ENCODE data around the gene ALKBH5. TPM values are rescaled to one million over a fixed set of nuclear protein-coding genes. Genes with fewer than 3 reads are reported as not detected.
A peak's percentile ranks its signal among the peaks of the same experiment; 100 is the strongest.

Gene ALKBH5
- total and polyA plus RNA-seq, 10 of the 15 experiments (the other 5 are each of a cell fraction or from before 2014, with no cell fraction given): 13.7 to 99.9 (median 52.4) TPM

DNA sequence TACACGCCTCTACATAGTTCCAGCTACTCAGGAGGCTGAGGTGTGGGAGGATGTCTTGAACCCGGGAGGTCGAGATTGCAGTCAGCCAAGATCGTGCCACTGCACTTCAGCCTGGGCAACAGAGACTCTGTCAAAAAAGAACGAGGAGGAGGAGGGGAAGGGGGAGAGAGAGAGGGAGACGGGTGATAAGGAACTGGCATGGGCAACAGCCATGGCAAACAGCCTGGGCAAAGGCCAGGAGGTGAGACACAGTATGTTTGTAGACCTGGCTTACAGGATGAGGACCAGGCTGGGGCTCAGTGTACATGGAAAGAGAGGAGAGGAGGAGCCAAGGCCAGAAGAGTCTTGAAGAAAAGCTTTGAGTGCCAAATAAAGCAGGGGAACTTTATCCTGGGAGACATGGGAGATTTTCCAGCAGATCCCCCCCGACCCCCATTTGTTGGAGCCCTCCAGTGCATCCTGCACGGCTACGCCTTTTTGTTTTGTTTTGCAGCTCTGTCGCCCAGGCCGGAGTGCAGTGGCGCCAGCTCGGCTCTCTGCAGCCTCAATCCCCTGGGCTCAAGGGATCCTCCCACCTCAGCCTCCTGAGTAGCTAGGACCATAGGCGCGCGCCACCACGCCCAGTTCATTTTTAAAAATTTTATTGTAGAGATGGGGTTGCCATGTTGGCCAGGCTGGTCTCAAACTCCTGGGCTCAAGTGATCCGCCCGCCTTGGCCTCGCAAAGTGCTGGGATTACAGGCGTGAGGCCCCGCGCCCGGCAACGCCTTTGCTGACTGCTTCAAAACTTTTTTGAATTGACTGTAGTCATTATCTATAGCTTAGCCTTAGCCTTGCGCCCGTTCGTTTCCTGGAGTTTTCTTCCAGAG is 1.3 kb upstream of the ALKBH5 start:
- Histone ChIP-seq H3K4me3 (peak overlapping the region; percentile 57; the same call in 1 of the 2 replicates), H3K9ac (ENCODE audit: control insufficient read depth, insufficient read depth, low read length) (peak overlapping the region; percentile 89), H3K27me3 (replicated peaks in 1 of 2; ENCODE audit: control insufficient read depth in 2 of 2, insufficient read depth in 2 of 2, low read length in 1 of 2) (no peaks in the 10 kb centered on the region), H3K4me2 (ENCODE audit: control insufficient read depth, insufficient read depth) (peak overlapping the region; percentile 75), H4K20me1 (ENCODE audit: control insufficient read depth, insufficient read depth) (peaks cover 8% of the 10 kb centered on the region; the same call in 1 of the 2 replicates), H3K27ac (ENCODE audit: control insufficient read depth, insufficient read depth) (peak overlapping the region; percentile 97), H3K4me1 (ENCODE audit: control insufficient read depth, insufficient read depth, low read length) (peaks cover 11% of the 10 kb centered on the region), H3K9me3 (replicated peaks; ENCODE audit: control insufficient read depth, insufficient read depth, low read length) (no peaks in the 10 kb centered on the region), H2AFZ (ENCODE audit: control insufficient read depth, low read depth, low read length) (peak overlapping the region; percentile 84), H3K79me2 (ENCODE audit: control insufficient read depth, insufficient read depth, low read length) (peaks cover 39% of the 10 kb centered on the region), H3K36me3 (ENCODE audit: control insufficient read depth in 2 of 2, insufficient read depth in 2 of 2, low read length in 1 of 2) (peaks cover 0 to 8% of the 10 kb centered on the region in 2 experiments; a peak in 2 of 4 replicates)
- ChIA-PET SMC1A (ENCODE audit: uncharacterized antibody, unreplicated experiment) (interaction anchor here (0.6 to 1.6 kb wide), 7 partner anchors 11 to 456 kb away, joined by 3 to 4 read pairs (median 3); partner anchors contain the start of gene MIEF2), RAD21 (ENCODE audit: unreplicated experiment) (interaction anchor here (0.8 to 1.9 kb wide), 8 partner anchors 18 to 41 kb away, joined by 3 to 10 read pairs (median 4); no protein-coding TSS in a partner anchor), CTCF (interaction anchor here (1.1 to 3.6 kb wide), 7 partner anchors 10 to 80 kb away, joined by 3 to 27 read pairs (median 4); no protein-coding TSS in a partner anchor), POLR2A (interaction anchor here (0.6 to 4.3 kb wide), 8 partner anchors 12 to 42 kb away, joined by 3 to 23 read pairs (median 5); no protein-coding TSS in a partner anchor)
- no peak for FAIRE-seq
- DNase-seq (ENCODE audit: low read depth, low spot score): no peak
- in situ Hi-C loops (cut with MboI): no loop called here
- WGBS (ENCODE audit: insufficient coverage, insufficient replicate concordance, low lambda C conversion rate, missing lambda C conversion rate): 15% methylated on average over 28 of the region's 28 CpGs
- intact Hi-C loops (cut with micrococcal nuclease; ENCODE audit: unreplicated experiment): loop anchor here (5.0 kb wide), 2 partner anchors 45 to 135 kb away; partner anchors contain the start of genes LLGL1 and SMCR8
- peak; percentile 2 for ATAC-seq
- BruUV-seq (replicated peaks): TSS peak; percentile 89
- TF ChIP-seq NBN (IDR thresholded peaks at IDR 0.05) (peak; percentile 31; the same call in 1 of the 2 replicates), CHD4 (IDR thresholded peaks at IDR 0.05) (no peak), SIN3A (IDR thresholded peaks at IDR 0.05; ENCODE audit: low read depth, low read length) (0 out of 2 replicates have a peak, but pooled peaks have one; percentile 40), ZNF622 (IDR thresholded peaks at IDR 0.05) (no peak), NR2F1 (conservative IDR thresholded peaks at IDR 0.05) (0 out of 2 replicates have a peak, but pooled peaks have one; percentile 33), HDGF (IDR thresholded peaks at IDR 0.05) (no peak), IKZF2 (IDR thresholded peaks at IDR 0.05) (0 out of 4 replicates have a peak, but pooled peaks of 1 of the 2 experiments have one; percentile 20), TBL1XR1 (IDR thresholded peaks at IDR 0.05; ENCODE audit: low read depth, low read length) (0 out of 2 replicates have a peak, but pooled peaks have one; percentile 8), FOS (IDR thresholded peaks at IDR 0.05; ENCODE audit: borderline replicate concordance, extremely low read depth, insufficient read length) (no peak), SMARCA5 (IDR thresholded peaks at IDR 0.05) (peak; percentile 84; the same call in 1 of the 2 replicates), DPF2 (IDR thresholded peaks at IDR 0.05) (no peak)
- TF ChIP-seq, protein P1, sequence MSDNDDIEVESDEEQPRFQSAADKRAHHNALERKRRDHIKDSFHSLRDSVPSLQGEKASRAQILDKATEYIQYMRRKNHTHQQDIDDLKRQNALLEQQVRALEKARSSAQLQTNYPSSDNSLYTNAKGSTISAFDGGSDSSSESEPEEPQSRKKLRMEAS (IDR thresholded peaks at IDR 0.05; ENCODE audit: low read depth, low read length): no peak
- TF ChIP-seq, protein P2, sequence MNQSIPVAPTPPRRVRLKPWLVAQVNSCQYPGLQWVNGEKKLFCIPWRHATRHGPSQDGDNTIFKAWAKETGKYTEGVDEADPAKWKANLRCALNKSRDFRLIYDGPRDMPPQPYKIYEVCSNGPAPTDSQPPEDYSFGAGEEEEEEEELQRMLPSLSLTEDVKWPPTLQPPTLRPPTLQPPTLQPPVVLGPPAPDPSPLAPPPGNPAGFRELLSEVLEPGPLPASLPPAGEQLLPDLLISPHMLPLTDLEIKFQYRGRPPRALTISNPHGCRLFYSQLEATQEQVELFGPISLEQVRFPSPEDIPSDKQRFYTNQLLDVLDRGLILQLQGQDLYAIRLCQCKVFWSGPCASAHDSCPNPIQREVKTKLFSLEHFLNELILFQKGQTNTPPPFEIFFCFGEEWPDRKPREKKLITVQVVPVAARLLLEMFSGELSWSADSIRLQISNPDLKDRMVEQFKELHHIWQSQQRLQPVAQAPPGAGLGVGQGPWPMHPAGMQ (IDR thresholded peaks at IDR 0.05; ENCODE audit: borderline replicate concordance): no peak
- TF ChIP-seq, protein P3, sequence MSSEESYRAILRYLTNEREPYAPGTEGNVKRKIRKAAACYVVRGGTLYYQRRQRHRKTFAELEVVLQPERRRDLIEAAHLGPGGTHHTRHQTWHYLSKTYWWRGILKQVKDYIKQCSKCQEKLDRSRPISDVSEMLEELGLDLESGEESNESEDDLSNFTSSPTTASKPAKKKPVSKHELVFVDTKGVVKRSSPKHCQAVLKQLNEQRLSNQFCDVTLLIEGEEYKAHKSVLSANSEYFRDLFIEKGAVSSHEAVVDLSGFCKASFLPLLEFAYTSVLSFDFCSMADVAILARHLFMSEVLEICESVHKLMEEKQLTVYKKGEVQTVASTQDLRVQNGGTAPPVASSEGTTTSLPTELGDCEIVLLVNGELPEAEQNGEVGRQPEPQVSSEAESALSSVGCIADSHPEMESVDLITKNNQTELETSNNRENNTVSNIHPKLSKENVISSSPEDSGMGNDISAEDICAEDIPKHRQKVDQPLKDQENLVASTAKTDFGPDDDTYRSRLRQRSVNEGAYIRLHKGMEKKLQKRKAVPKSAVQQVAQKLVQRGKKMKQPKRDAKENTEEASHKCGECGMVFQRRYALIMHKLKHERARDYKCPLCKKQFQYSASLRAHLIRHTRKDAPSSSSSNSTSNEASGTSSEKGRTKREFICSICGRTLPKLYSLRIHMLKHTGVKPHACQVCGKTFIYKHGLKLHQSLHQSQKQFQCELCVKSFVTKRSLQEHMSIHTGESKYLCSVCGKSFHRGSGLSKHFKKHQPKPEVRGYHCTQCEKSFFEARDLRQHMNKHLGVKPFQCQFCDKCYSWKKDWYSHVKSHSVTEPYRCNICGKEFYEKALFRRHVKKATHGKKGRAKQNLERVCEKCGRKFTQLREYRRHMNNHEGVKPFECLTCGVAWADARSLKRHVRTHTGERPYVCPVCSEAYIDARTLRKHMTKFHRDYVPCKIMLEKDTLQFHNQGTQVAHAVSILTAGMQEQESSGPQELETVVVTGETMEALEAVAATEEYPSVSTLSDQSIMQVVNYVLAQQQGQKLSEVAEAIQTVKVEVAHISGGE (CRISPR knock-in tag; IDR thresholded peaks at IDR 0.05): no peak
- TF ChIP-seq, protein P4, sequence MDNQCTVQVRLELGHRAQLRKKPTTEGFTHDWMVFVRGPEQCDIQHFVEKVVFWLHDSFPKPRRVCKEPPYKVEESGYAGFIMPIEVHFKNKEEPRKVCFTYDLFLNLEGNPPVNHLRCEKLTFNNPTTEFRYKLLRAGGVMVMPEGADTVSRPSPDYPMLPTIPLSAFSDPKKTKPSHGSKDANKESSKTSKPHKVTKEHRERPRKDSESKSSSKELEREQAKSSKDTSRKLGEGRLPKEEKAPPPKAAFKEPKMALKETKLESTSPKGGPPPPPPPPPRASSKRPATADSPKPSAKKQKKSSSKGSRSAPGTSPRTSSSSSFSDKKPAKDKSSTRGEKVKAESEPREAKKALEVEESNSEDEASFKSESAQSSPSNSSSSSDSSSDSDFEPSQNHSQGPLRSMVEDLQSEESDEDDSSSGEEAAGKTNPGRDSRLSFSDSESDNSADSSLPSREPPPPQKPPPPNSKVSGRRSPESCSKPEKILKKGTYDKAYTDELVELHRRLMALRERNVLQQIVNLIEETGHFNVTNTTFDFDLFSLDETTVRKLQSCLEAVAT (IDR thresholded peaks at IDR 0.05): peak; percentile 54

Measured in GM12878 (cell line).